ENCODE results near the gene PHLDB2.

The PHLDB2 gene

DNA sequence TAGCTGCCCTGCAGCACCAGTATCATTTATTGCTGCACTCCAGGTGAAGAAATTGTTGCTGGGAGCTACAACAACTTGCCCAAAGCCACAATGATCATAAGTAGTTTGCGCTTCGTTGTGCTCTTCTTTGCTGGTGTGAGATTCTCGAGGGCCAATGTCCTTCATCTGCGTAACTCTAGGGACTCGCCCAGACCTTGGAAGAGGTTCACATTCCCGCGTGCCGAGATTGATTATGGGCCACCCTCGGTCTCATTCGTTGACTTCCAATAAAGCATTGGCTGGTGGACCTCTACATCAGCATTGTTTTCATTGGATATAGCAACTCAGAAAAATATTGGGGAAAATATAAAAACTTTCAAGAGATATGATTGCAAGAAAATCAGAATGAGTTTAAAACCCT is 423 bp upstream of the PHLDB2 start:
- Mint-ChIP-seq H3K36me3 (no peaks in the 10 kb centered on the region), H3K4me3 (peak overlapping the region; percentile 92), H3K27me3 (peaks cover 76% of the 10 kb centered on the region), H3K4me1 (peaks cover 25% of the 10 kb centered on the region), H3K27ac (no peak overlapping the region), H3K9me3 (no peaks in the 10 kb centered on the region)
- CTCF ChIA-PET: interaction anchor here (0.9 to 3.4 kb wide), 6 partner anchors 10 to 155 kb away, joined by 3 to 16 read pairs (median 4); no protein-coding TSS in a partner anchor
- no peak for DNase-seq

DNA sequence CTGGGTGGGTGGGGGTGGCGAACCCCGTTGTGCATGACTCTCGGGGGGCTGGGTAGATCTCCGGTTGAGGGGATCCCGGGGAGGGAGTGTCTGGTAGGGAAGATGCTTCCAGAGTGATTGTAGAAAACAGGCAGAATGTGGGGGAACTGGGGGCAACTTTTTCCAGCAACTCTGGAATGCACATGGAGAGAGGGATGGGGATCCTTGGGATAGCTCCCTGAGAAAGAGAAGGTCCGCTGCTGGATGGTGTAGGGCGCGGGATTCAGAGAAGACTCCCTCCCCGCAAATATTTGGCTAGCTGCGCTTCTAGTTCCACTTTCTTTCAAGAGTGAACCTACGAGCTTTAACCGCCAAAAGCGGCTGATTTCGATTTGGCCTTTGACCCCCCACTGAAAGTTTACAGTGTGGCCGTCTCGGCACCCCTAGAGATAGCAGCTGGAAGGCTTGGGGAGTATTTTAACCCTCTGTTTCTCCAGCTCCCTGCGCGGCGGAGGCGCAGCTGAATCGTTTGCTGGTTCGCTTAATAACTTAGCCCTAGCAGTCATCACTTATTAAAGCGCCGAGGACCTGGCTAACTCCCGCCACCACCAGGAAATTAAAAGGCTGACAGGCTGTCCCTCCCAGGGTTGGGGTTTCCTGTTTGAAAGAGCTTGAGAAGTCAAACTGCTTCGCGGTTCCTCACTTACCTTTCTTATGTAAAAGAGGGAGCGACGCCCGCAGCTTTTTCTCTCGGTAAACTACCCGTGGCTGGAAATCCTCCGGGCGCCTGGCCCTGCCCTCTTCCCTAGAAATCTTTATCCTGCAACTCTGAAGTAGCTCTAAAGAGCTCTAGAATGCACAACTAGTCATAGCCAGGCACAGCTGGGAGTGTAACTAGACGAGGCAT is 1.2 kb downstream of the PHLDB2 start:
- H3K4me3 Mint-ChIP-seq: peak overlapping the region; percentile 92
- H3K27me3 Mint-ChIP-seq: peaks cover 68% of the 10 kb centered on the region
- DNase-seq: peak; percentile 69
- H3K4me1 Mint-ChIP-seq: peaks cover 25% of the 10 kb centered on the region
- H3K27ac Mint-ChIP-seq: peak overlapping the region; percentile 77
- no peaks in the 10 kb centered on the region for H3K36me3 Mint-ChIP-seq
- no peaks in the 10 kb centered on the region for H3K9me3 Mint-ChIP-seq
- CTCF ChIA-PET: interaction anchor here (0.7 to 3.4 kb wide), 10 partner anchors 39 to 191 kb away, joined by 3 to 26 read pairs (median 4); no protein-coding TSS in a partner anchor

DNA sequence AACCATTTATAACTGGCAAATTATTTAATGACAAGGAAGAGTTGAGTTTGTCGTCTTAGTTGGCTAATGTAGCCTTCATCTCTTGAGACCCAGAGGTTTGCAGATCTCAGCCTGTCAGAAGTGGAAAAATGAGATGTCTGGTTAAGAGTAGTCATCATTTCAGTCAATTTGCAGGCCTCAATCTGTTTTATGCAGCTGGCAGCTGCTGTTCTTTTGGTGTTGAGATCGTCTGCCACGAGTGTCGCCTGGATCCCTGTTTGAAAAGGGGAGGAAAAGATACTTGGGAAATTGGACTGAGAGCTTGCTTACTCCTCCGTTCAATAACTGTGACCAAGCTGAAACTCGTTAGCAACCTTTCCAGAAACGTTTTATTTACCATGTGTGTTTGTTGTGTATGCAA is 2.3 kb downstream of the PHLDB2 start:
- Mint-ChIP-seq H3K27ac (no peak overlapping the region), H3K36me3 (no peaks in the 10 kb centered on the region), H3K27me3 (peaks cover 65% of the 10 kb centered on the region), H3K4me1 (peaks cover 25% of the 10 kb centered on the region), H3K9me3 (no peaks in the 10 kb centered on the region), H3K4me3 (peak overlapping the region; percentile 92)
- DNase-seq: no peak
- CTCF ChIA-PET: interaction anchor here (3.4 kb wide), 1 partner anchor 106 kb away, joined by 13 read pairs; no protein-coding TSS in a partner anchor

DNA sequence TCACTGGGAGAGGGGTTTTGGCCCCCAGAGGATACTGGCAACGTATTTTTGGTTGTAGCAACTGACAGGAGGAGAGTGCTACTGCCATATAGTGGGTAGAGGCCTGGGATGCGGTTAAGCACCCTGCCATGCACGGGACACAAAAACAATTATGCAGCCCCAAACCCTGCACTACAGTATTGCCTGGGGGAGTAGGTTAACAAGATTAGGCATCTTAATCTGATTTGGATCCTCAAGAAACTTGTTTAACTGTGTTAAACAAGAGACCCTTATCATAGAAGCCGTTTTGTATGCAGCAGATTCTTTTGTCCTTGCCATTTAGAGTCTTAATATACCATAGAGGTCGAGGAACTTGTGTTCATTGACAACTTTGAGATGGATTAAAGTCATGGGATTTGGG is 3.4 kb downstream of the PHLDB2 start:
- no peaks in the 10 kb centered on the region for H3K9me3 Mint-ChIP-seq
- H3K27ac Mint-ChIP-seq: no peak overlapping the region

DNA sequence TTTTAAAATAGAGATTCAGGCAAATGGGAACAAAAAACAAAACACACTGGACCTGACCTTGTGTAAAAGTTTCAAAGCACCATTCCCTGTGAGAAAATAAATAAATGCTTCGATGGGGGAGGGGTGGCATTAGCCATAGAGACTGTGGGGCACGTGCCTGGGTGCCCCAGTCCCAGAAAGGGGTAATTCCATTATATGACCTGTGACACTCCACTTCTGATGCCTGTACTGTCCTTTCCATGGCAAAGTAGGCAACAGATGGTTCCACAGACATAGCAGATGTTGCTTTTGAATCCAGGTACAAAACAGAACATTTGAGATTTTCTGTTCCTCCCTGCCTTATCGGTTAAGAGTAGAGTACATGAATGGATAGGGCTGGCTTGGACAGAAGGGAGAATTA is 3.9 kb downstream of the PHLDB2 start:
- Mint-ChIP-seq H3K27ac (no peak overlapping the region), H3K9me3 (no peaks in the 10 kb centered on the region), H3K4me3 (no peak overlapping the region), H3K4me1 (peaks cover 25% of the 10 kb centered on the region), H3K27me3 (peaks cover 60% of the 10 kb centered on the region), H3K36me3 (no peaks in the 10 kb centered on the region)
- CTCF ChIA-PET: interaction anchor here (1.0 kb wide), 1 partner anchor 146 kb away, joined by 3 read pairs; no protein-coding TSS in a partner anchor
- no peak for DNase-seq

More for the DNA sequence above, 3.4 kb downstream of the PHLDB2 start:
- CTCF ChIA-PET: no interaction called here
- no peak overlapping the region for H3K4me3 Mint-ChIP-seq
- H3K27me3 Mint-ChIP-seq: peaks cover 63% of the 10 kb centered on the region
- no peaks in the 10 kb centered on the region for H3K36me3 Mint-ChIP-seq
- no peak for DNase-seq
- H3K4me1 Mint-ChIP-seq: peaks cover 25% of the 10 kb centered on the region

DNA sequence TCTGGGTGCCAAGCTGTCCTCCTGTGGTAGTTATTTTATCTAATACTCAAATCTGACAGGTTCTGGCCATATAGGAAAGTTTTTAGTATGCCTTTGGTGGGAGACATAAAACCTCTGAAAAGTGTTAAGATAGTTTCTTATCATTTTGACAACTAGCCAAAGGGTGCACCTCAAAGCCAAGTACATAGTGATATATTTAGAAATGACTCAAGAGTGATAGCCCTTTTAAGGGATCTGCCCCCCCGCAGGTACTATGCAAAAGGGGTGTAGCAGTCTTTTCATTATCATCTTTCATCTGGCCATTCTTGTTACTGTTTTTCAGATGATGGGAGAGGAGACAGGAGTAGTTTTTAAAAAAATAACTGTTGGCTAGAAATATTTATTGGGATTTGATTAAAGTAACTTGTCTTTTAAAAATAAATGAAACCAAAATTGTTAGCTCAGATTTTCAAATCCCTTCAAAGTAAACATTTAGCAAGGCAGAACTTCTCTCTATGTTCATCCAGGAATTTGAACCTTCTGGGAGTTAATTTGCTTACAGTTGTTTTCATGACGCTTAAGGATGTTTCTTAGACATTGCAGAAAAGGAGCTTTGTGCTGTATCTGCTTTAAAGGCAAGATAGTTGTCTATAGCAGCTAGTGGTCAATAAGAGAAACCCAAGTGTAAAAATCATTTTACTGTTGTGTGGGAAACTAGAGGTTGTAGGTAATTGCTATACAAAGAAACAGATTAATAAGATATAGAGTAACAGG is 5.1 kb downstream of the PHLDB2 start:
- H3K36me3 Mint-ChIP-seq: no peaks in the 10 kb centered on the region
- no peaks in the 10 kb centered on the region for H3K9me3 Mint-ChIP-seq
- peaks cover 19% of the 10 kb centered on the region for H3K4me1 Mint-ChIP-seq

DNA sequence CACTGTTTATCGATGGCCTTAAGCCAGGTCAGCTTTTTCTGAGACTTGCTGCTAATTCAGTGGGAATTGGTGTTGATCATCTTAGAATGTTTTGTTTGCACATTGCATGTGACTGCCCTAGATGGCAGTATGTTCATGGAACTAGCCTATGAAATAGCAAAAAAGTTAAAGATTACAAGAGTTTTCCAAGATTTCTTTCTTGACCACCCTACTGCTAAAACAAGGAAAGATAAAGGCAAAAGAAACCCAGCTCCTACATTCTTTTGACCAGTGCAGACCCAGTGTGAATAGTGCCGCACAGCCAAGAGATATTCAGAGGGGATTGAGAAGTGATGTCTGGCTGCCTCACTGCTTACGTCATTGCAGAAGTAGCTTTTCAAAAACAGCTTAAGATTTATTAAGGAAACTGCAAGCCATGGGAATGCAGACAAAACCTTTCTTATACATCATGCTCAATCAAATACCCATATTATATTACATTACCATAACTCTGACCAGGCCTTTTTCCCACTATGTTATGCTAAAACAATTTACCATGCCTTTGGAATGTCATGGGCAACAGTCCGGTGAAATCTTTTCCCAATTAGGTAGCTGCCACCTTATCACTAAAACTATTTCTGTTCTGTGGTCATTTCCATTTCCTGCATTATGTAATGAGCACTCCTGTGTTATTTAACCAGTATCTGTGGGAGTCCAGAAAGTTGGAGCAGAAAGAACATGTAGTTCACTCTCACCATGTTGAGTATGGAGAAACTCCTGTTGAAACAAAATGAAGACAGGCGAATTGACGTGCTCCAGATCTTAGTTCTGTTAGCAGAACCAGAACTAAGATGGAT is 6.0 kb downstream of the PHLDB2 start:
- H3K36me3 Mint-ChIP-seq: no peaks in the 10 kb centered on the region
- H3K9me3 Mint-ChIP-seq: no peaks in the 10 kb centered on the region
- no peak overlapping the region for H3K4me3 Mint-ChIP-seq
- H3K27ac Mint-ChIP-seq: no peak overlapping the region
- peaks cover 51% of the 10 kb centered on the region for H3K27me3 Mint-ChIP-seq
- DNase-seq: no peak
- CTCF ChIA-PET: interaction anchor here (0.6 to 1.3 kb wide), 3 partner anchors 103 to 206 kb away, joined by 3 read pairs; no protein-coding TSS in a partner anchor
- peaks cover 14% of the 10 kb centered on the region for H3K4me1 Mint-ChIP-seq

More for the DNA sequence above, 5.1 kb downstream of the PHLDB2 start:
- Mint-ChIP-seq H3K4me3 (no peak overlapping the region), H3K27me3 (peaks cover 55% of the 10 kb centered on the region), H3K27ac (no peak overlapping the region)
- CTCF ChIA-PET: interaction anchor here (0.7 to 1.3 kb wide), 4 partner anchors 11 to 147 kb away, joined by 3 to 4 read pairs (median 3); no protein-coding TSS in a partner anchor
- DNase-seq: no peak

DNA sequence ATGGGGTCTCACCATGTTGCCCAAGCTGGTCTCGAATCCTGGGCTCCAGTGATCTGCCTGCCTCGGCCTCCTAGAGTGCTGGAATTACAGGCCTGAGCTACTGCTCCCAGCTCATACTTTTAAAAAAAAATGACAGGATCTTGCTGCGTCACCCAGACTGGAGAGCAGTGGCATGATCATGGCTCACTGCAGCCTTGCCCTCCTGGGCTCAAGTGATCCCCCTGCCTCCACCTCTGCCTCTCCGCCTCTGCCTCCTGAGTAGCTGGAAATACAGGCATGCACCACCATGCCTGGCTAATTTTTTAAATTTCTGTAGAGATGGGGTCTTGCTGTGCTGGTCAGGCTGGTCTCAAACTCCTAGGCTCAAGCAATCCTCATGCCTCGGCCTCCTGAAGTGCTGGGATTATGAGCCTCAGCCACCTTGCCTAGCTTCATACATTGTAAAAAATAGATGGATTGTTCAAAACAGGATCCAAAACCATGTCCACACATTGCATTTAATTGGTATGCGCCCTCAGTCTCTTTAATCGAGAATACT is 8.9 kb downstream of the PHLDB2 start:
- no peak overlapping the region for H3K27ac Mint-ChIP-seq
- peaks cover 31% of the 10 kb centered on the region for H3K27me3 Mint-ChIP-seq
- no peaks in the 10 kb centered on the region for H3K4me1 Mint-ChIP-seq
- H3K4me3 Mint-ChIP-seq: no peak overlapping the region
- no peaks in the 10 kb centered on the region for H3K36me3 Mint-ChIP-seq
- DNase-seq: no peak
- CTCF ChIA-PET: interaction anchor here (1.3 kb wide), 1 partner anchor 100 kb away, joined by 3 read pairs; no protein-coding TSS in a partner anchor
- H3K9me3 Mint-ChIP-seq: no peaks in the 10 kb centered on the region

DNA sequence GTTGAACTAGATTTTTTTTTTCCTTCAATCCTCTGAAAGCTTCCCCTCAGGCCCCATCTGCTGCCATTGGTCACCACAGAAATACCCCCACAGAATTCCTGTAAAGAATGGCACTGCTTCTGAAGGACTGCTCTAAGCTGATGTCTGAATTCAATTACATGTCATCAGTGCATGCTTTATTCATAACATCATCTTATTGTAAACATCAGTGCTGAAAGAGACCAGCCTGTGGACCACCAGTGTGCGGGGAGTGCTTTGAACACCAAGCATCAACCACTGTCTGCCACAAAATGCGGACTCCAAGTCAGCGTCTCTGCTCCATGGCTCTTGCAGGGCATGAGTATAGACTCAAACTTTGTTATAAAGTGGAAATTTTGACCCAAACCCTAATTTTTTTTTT is 11.6 kb downstream of the PHLDB2 start:
- Mint-ChIP-seq H3K4me3 (no peak overlapping the region), H3K4me1 (no peaks in the 10 kb centered on the region), H3K27ac (no peak overlapping the region), H3K36me3 (no peaks in the 10 kb centered on the region), H3K27me3 (peaks cover 22% of the 10 kb centered on the region), H3K9me3 (no peaks in the 10 kb centered on the region)
- CTCF ChIA-PET: no interaction called here
- DNase-seq: no peak

DNA sequence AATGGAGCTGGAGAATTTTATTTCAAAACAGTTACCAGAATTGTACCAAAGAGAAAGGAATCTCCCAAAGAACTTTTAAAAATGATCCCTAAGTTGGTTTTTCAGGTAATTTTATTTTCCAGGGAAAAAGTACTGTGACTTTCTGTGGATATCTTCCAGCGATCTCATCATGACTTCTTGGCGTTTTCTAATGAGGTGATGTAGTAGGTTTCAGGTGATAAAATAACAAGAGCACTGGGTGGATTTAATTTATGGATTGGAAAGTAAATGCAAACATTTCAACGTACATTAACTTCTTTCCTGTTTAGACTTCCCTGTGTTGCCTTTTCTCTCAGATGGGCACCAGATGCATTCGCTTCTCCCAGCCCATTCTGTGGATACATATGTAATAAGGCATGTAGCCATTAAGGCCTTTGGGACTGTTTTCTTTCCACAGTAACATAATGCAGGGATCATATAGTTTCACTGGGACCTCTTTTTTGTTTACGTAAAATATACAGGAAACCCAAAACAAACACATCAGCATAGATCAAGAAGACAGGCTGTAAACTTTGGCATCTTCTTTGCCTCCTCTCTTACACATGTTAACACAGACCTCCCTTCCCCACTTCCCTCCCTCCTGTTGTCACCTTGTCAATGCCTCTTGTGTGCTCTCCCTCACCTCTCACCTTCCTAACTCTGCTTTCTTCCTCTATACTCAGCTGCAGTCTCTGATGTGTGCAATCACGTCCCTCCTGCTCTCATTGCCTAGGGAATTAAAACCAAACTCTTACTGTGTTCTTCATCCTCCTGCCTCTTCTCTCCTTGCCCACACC is 13.0 kb downstream of the PHLDB2 start:
- Mint-ChIP-seq H3K9me3 (no peaks in the 10 kb centered on the region), H3K4me1 (no peaks in the 10 kb centered on the region), H3K4me3 (no peak overlapping the region), H3K27me3 (peaks cover 18% of the 10 kb centered on the region), H3K27ac (no peak overlapping the region), H3K36me3 (no peaks in the 10 kb centered on the region)
- DNase-seq: no peak
- CTCF ChIA-PET: no interaction called here

DNA sequence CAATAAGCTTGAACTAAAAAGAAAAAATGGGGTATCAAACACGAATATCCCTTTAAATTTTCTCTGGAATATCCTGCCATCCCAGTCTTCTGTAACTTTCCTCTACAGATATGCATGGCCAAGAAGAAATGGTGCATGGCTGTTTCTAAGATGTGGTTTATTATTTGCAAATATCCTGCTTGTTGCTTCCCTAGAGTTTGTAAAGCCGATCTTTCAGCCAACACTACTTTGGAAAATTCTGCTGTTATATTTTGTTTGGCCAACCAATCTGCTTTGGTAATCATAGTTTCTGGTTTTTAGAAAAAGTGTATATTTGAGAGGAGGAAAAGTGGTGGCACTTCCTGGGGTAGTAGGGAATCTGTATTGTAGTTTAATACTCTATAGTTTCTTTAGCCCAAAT is 13.9 kb downstream of the PHLDB2 start:
- CTCF ChIA-PET: no interaction called here
- H3K4me1 Mint-ChIP-seq: no peaks in the 10 kb centered on the region
- no peaks in the 10 kb centered on the region for H3K36me3 Mint-ChIP-seq

DNA sequence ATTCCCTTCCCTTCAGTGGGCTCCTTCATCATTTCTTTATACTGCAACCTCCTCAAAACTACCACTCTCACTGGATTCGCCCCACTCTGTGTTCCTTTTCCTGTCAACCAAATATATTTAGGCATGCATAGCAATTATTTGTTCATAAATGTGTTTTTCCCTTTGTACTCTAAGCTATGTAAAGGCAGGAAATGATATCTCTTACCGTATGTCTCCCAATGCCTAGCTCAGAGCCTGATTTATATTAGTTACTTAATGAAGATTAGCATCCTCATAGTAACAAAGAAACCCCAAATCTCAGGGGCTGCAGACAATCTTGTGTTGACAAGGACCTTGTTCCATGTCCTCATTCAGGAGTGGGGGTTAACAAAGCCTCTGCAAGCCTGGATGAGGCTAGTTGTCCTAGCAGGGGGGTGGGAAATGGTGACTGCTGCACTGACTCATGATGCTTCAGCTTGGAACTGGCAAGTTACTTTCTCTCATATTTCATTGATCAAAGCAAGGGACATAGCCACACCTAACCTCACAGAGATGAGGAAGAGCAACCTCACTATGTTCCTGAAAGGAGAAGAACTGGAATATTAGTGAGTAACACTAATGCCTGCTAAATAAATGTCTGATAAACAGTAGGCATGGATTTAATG is 15.2 kb downstream of the PHLDB2 start:
- Mint-ChIP-seq H3K4me1 (no peaks in the 10 kb centered on the region), H3K4me3 (no peak overlapping the region), H3K27ac (no peak overlapping the region), H3K9me3 (no peaks in the 10 kb centered on the region), H3K36me3 (no peaks in the 10 kb centered on the region), H3K27me3 (peaks cover 23% of the 10 kb centered on the region)
- CTCF ChIA-PET: no interaction called here
- no peak for DNase-seq

More for the DNA sequence above, 13.9 kb downstream of the PHLDB2 start:
- H3K9me3 Mint-ChIP-seq: no peaks in the 10 kb centered on the region
- H3K27me3 Mint-ChIP-seq: peaks cover 18% of the 10 kb centered on the region
- no peak for DNase-seq
- H3K27ac Mint-ChIP-seq: no peak overlapping the region
- H3K4me3 Mint-ChIP-seq: no peak overlapping the region

Measured in activated naive CD4-positive, alpha-beta T cell treated with anti-CD3 and anti-CD28 coated beads, Interleukin-2, amount 10 ng/mL, durations not matched to agents 7 days and 5 days (primary cell).